ENCODE measurements around the gene KPNA6.
"Not testable (repeated sequence)": the region's sequence is repeated elsewhere in the genome, so short reads cannot be mapped to it uniquely, and the experiment has no call there.

Gene KPNA6

GRCh38 chr1:32142446-32143301 lies 34.8 kb downstream of the KPNA6 start:
- peak; percentile 57 for DNase-seq (ENCODE audit: low read depth)

GRCh38 chr1:32143302-32143695 lies 35.4 kb downstream of the KPNA6 start:
- not testable (repeated sequence) for DNase-seq (ENCODE audit: low read depth)

- DNase-seq (ENCODE audit: low read depth): no peak
Observed at GRCh38 chr1:32144033-32144432, 36.2 kb downstream of the KPNA6 start.

- DNase-seq (ENCODE audit: low read depth): not testable (repeated sequence)
Observed at GRCh38 chr1:32147799-32148198, 39.9 kb downstream of the KPNA6 start.

- no peak for DNase-seq (ENCODE audit: low read depth)
Observed at GRCh38 chr1:32150847-32151246, 43.0 kb downstream of the KPNA6 start.

GRCh38 chr1:32151319-32151787 lies 43.5 kb downstream of the KPNA6 start:
- peak; percentile 73 for DNase-seq (ENCODE audit: low read depth)

GRCh38 chr1:32159189-32159588 lies 51.3 kb downstream of the KPNA6 start:
- DNase-seq (ENCODE audit: low read depth): no peak

GRCh38 chr1:32163405-32163804 lies 55.5 kb downstream of the KPNA6 start:
- no peak for DNase-seq (ENCODE audit: low read depth)

- DNase-seq (ENCODE audit: low read depth): not testable (repeated sequence)
Observed at GRCh38 chr1:32165633-32166032, 57.8 kb downstream of the KPNA6 start.

- no peak for DNase-seq (ENCODE audit: low read depth)
Observed at GRCh38 chr1:32170991-32171390, 63.1 kb downstream of the KPNA6 start.

- DNase-seq (ENCODE audit: low read depth): peak; percentile 37
Observed at GRCh38 chr1:32172621-32173245, 64.9 kb downstream of the KPNA6 start.

GRCh38 chr1:32178380-32179192 lies 70.7 kb downstream of the KPNA6 start:
- DNase-seq (ENCODE audit: low read depth): no peak

- no peak for DNase-seq (ENCODE audit: low read depth)
Observed at GRCh38 chr1:32179193-32179442, 71.3 kb downstream of the KPNA6 start.

- DNase-seq (ENCODE audit: low read depth): peak; percentile 95
Observed at GRCh38 chr1:32179443-32180185, 71.8 kb downstream of the KPNA6 start, which contains the start of gene TXLNA. TXLNA (plus strand) TSS chr1:32179675; CDS start chr1:32180346, 671 bp downstream.

GRCh38 chr1:32180186-32181060 lies 72.6 kb downstream of the KPNA6 start:
- DNase-seq (ENCODE audit: low read depth): peak; percentile 66

GRCh38 chr1:32181065-32181464 lies 73.2 kb downstream of the KPNA6 start:
- no peak for DNase-seq (ENCODE audit: low read depth)

- DNase-seq (ENCODE audit: low read depth): no peak
Observed at GRCh38 chr1:32181563-32181962, 73.7 kb downstream of the KPNA6 start.

GRCh38 chr1:32182060-32182459 lies 74.2 kb downstream of the KPNA6 start:
- no peak for DNase-seq (ENCODE audit: low read depth)

GRCh38 chr1:32184650-32185049 lies 76.8 kb downstream of the KPNA6 start:
- DNase-seq (ENCODE audit: low read depth): no peak

- no peak for DNase-seq (ENCODE audit: low read depth)
Observed at GRCh38 chr1:32186077-32186476, 78.2 kb downstream of the KPNA6 start.

GRCh38 chr1:32186491-32186890 lies 78.6 kb downstream of the KPNA6 start:
- DNase-seq (ENCODE audit: low read depth): no peak
